Heart left ventricle (tissue), 13 donors: ENCODE measurements around the gene PPP4R3B.
"Not testable (repeated sequence)": the region's sequence is repeated elsewhere in the genome, so short reads cannot be mapped to it uniquely, and the experiment has no call there.

Source experiments
- CTCF ChIP-seq, 12 donors: fragments of 200-600 bp; sonication (generic) in 4 of 12; IDR thresholded peaks; one replicate each; pipeline versions ENCODE4 v1.5.0 to v1.8.0; 2018 to 2022; ENCODE audit warnings: antibody characterized with exemption in 12 of 12, mild to moderate bottlenecking in 5 of 12
- POLR2A ChIP-seq, 2 donors: fragments of 450-650 bp; IDR thresholded peaks; one replicate each; pipeline ENCODE4 v1.6.1; 2017; ENCODE audit warnings: antibody characterized with exemption in 2 of 2, mild to moderate bottlenecking in 2 of 2, moderate library complexity in 2 of 2
- donor health status: ischemic (EF 13 %, LVEDD 7.1; RV severe dilation, severe dysfunction).
- donor health status: DM: no; HTN: yes; CAD: no.
- donor health status: DM: no; HTN: no; CAD: no.
- donor health status: ischemic (EF 25% LVEDD 6.9; RV normal size, moderate dysfunction).
- donor health status: ischemic (EF 25% LVEDD 5.7; RV mildly dilated, moderate dysfunction).
- donor health status: ischemic (EF 35%, LVEDD 5.7; RV mildly dilated, moderate dysfunction).
- donor health status: nonischemic (EF 11% LVEDD 7.7; RV severe dilation, severe dysfunction).
- donor health status: DM: yes; HTN: yes; CAD: no.
- donor health status: PGD.
- donor health status: ischemic (EF 29% LVEDD 5.4; RV normal size, mild dysfunction).
- donor health status: nonischemic (EF 23%, LVEDD 6.1; RV moderate dilation, normal function).

GRCh38 chr2:55569002-55569401 is 48.4 kb downstream of the PPP4R3B start:
- TF ChIP-seq POLR2A, CTCF (IDR thresholded peaks at IDR 0.05): not testable (repeated sequence)
